Bone marrow (tissue), 2 donors: ENCODE data around the gene COL8A1.

ENCODE experiments used
- DNase-seq, 2 donors: peaks; one replicate each; lab custom pipeline; 2025; lab: John Stamatoyannopoulos, UW

Gene COL8A1

GRCh38 chr3:99674086-99674789 is 35.8 kb downstream of the COL8A1 start:
- no peak for DNase-seq

- DNase-seq = no peak
These were observed 39.6 kb downstream of the COL8A1 start for GRCh38 chr3:99678023-99678422.

- DNase-seq = no peak
These were observed 40.5 kb downstream of the COL8A1 start for GRCh38 chr3:99678896-99679295.

DNA sequence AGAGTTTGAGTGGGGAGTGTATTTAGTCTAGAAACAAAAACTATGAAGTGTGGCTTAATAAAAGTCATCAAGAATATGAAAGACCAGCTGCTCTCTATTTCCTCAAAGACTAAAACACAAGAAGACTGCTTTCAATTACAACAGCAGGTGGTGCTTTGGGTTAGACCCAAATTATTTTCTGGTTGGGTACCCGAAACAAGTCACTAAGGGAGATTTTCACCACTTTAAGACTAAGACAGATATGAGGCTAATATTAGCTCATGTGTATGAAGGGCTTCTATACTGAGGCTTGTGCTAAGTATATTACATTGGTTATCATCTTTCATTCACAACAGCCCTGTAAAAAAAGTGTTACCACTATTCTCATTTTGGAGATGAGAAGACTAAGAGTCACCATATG is 43.1 kb downstream of the COL8A1 start:
- DNase-seq = no peak

- no peak for DNase-seq
These were observed 43.6 kb downstream of the COL8A1 start for GRCh38 chr3:99681976-99682375.

DNA sequence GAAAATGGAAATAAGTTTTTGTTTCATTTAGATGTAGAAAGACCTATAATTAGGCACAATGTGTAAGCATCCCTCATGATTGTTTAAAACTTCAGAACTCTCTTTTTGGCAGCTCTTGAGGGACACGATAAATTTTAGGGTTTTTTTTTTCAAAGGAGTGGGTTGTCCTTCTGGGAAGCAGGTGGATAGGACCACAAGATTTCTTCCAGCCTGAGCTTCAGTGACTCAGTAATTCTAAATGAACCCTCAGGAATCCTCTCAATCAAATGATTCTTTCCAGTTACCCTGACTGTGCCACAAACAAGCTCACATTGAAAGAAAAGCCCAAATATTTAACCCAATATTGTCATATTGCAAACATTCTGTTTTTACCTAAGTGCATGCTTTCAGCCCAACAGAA is 45.1 kb downstream of the COL8A1 start:
- DNase-seq = no peak

DNA sequence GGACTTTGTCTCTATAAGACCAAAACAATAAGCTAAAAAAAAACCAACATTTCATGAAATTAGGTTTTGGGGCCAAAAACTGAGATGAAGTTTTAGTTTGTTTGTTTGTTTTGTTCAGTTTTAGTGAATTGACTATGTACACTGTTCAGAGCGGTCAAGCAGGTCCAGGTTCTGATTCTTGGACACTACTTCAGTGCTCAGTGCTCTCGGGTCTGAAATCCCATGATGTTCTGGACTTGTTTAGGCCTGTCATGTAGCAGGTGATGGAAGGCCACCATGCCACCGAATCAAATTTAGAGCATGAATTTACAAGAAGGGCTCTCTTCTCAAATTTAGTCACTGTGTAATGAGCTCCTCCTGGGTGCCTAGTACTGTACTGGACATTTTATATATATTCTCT is 45.5 kb downstream of the COL8A1 start:
- no peak for DNase-seq

- no peak for DNase-seq
These were observed 46.2 kb downstream of the COL8A1 start for GRCh38 chr3:99684644-99685043.

DNA sequence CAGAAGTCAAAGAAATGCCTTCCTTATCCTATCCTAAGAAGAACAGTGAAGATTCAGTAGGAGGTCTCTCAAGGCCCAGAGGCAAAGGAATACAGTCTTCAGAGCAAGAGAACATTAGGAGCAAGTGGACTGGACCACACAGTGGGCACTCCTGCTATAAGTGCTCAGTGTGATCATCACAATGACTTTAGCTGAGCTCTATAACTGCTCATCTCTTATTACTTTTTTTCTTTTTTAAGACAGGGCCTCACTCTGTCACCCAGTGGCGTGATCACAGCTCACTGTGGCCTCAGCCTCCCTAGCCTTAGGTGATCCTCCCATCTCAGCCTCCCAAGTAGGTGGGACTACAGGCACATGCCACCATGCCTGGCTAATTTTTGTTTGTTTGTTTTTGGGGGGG is 48.1 kb downstream of the COL8A1 start:
- no peak for DNase-seq

DNA sequence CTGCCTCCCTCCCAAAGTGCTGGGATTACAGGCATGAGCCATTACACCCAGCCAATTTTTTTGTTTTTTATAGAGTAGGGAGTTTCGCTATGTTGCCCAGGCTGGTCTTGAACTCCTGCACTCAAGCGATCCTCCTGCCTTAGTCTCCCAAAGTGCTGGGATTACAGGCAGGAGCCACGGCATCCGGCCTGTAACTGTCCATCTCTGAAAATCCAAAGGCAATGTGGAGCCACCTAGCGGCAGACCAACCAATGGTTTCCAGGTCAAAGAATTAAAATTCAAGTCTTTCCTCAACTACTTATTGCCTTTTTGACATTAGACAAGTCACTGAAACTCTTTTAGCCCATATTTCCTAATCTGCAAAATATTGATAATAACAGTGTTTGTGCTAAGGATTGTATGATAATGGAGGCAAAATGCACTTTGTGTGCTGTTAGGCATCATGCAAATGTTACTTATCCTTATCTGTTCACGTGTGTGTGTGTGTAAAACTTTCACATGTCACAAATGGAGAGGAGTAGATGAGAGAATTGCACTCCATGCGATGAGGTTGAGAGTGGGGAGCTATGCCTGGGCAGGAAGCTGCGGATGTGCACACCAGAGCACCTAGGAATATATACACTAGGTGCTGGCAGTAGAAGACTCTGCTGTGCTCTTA is 48.7 kb downstream of the COL8A1 start:
- DNase-seq = no peak

DNA sequence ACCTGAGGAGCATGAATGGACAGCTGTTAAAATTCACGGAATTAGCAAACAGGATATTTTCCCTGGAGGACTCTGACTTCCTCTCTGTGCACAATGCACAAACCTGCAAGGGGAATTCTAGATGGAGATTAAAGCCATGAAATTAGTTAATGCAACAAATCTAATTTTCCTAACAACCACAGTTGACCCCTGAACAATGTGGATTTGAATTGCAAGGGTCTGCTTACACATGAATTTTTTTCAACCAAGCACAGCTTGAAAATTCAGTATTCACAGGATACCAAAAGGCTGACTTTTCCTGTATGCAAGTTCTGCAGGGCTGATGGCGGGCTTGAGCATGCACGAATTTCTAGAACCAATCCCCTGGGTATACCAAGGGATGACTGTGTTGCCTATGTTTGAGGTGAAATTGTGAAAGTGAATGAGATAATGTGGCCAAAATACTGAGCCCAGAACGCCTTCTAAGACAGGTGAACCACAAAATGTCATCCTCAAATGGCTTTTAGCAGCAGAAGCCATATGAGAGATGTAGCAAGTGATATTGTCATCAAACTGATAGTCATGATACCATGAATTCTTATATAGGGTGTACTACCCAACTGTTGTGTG is 52.5 kb downstream of the COL8A1 start:
- no peak for DNase-seq

DNA sequence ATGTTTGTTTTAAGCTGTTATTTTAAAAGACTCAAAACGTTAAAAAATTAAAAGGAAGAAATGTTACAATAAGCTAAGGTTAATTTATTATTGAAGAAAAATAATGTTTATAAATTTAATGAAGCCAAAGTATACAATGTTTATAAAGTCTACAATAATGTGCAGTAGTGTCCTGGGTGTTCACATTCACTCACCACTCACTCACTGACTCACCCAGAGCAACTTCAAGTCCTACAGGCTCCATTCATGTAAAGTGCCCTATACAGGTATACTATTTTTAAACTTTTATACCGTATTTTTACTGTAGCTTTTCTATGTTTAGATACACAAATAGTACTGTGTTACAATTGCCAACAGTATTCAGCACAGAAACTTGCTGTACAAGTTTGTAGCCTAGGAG is 55.2 kb downstream of the COL8A1 start:
- no peak for DNase-seq

- no peak for DNase-seq
These were observed 58.1 kb downstream of the COL8A1 start for GRCh38 chr3:99696497-99696896.

DNA sequence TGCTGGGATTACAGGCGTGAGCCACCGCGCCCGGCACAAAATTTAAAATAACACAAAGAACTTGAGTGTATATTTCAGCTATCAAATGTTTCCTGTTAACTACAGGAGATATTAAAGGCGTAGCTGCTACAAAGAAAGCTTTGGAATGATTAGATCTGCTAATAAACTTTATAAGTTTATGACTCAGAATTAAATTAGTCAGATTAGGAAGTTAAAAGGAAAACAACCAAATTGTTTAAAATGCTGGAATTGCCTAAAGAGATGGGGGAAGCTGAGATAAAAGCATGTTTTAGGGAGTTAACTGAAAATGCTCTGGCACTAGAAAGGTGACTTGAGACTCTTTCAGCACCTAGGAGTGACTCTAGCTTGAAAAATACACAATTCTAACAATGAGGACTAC is 58.9 kb downstream of the COL8A1 start:
- no peak for DNase-seq

- DNase-seq = no peak
These were observed 60.5 kb downstream of the COL8A1 start for GRCh38 chr3:99698932-99699331.

DNA sequence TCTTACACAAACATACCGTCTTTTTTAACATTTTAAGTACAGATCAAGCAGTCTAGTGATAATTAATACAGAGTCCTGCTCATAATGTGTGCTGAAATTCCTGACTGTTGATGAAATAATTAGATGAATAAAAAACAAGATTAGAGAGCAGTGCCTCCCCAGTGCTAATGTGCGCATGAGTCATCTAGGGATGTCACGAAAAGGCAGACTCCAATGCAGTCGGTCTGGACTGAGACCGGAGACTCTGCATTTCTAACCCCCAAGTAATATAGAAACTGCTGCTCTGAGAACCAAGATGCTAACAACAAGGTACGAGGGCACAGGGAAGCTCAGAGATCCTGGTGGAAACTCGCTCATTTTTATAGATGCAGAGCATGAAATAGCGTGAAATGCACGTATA is 61.4 kb downstream of the COL8A1 start:
- no peak for DNase-seq

- DNase-seq = no peak
These were observed 62.4 kb downstream of the COL8A1 start for GRCh38 chr3:99700631-99701268.

DNA sequence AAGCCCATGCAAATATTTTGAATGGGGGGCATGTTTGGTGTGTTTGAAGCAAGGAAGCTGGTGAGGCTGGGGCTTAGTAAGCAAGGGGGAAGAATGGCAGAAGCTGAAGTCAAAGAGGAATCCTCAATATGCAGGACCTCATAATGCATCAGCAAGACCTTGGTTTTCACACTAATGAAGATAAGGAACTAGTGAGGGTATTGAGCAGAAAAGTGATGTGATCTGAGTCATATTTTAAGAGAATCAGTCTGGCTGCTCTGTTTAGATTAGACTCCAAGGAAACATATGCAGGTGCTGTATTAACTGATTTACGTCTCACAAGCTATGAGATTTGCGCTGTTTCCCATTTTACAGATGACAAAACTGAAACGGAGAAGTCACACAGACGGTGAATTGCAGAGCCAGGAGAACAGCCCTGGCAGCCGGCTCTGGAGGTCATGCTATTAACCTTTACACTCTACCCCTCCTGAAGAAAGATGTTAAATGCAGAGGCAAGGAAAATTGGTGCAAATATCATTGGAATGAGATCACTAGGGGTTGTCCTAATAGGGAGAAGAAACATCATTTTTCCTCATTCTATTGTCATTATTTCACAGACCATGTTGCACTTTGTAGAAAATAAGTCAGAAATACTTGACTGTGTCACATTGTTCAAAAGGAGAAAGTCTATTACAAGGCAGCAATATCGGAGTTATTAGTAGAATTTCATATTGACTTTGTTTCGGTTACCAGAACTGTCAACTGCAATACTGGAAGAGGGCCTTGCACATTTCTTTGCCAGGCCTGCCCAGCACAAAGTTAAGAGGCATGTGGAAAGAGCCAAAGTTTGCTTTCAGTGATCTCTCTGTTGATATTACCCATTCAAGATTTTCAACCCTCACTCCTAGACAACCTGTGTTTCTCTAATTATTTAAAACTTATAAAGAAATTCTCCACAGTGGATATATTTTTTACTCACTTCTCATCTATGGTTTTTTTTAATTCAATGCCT is 64.9 kb downstream of the COL8A1 start:
- DNase-seq = no peak

DNA sequence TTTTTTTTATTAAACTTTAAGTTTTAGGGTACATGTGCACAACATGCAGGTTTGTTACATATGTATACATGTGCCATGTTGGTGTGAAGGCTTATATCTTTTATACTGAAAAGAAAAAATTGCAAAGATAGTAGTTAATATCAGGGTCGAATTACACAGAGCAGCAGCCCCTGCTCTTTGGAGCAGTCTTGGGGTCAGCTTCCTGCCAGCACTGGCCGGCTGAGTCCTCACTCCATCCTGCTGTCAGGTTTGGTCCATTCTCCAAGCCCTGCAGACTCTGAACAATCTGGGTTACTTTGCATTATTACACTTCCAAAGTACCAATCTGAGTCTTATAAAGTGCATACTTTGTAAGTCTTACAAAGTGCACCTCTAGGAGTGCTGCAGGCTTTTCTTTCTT is 66.0 kb downstream of the COL8A1 start:
- no peak for DNase-seq

DNA sequence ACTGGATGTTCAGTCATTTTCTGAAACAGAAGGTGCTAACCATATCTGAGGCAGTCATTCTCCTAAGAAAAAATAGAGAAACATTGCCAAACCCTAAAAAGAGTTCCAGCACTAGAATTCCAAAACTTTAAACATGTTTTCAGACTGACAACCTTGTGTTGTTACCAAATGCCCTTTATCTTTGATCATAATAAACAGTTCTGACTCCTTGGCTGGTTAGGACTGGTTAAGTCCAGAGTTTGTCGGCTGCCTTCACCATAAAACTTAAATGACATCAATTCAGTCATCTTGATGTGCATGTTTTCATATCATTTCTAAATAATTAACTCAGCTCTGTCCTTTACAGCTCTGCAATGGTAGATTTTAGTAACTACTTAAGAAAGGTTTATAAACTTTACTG is 68.0 kb downstream of the COL8A1 start:
- DNase-seq = no peak

- no peak for DNase-seq
These were observed 69.9 kb downstream of the COL8A1 start for GRCh38 chr3:99708207-99708745.

GRCh38 chr3:99709686-99710085 is 71.3 kb downstream of the COL8A1 start:
- DNase-seq = no peak
